ENCODE results near the gene NTHL1.
"Not testable (repeated sequence)": the region's sequence is repeated elsewhere in the genome, so short reads cannot be mapped to it uniquely, and the experiment has no call there.

NTHL1 gene

DNA sequence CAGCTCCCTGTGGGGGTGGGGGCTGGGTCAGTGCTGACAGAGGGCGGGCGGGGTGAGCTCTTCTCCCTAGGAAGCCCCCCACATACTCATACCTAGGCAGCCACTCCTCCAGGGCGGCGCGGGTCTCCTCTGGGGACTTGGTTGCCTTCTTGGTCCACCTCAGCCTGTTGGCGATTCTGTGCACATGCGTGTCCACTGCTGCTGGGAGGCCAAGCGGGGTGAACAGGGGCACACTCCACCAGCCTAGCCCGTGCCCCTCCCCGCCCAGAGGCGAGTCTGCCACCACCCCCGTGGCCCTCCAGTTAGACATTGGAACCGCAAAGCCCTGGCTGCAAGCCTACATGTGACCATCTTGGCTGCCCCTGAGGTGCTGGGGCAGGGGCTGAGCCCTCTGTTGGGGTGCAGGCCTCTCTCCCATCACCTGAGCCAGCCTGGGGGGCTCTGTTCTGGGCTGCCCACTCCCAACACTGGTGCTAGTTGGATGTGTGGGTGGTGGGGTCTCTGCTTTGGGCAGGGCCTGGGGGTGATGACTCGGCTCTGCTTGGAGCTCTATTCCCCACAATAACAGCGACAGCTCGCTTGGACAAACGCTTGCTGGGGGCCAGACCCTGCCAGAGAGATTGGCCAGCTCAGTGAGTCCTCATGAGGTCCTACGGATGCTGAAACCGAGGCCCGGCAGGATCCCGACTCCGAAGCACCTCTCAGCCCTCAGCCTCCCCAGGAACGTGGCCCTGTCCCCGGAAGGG lies 7.4 kb downstream of the NTHL1 start:
- no peak for DNase-seq

- DNase-seq, result no peak
These were observed 8.2 kb downstream of the NTHL1 start for GRCh38 chr16:2039274-2040031.

- no peak for DNase-seq
These were observed 9.0 kb downstream of the NTHL1 start for GRCh38 chr16:2038382-2039231.

DNA sequence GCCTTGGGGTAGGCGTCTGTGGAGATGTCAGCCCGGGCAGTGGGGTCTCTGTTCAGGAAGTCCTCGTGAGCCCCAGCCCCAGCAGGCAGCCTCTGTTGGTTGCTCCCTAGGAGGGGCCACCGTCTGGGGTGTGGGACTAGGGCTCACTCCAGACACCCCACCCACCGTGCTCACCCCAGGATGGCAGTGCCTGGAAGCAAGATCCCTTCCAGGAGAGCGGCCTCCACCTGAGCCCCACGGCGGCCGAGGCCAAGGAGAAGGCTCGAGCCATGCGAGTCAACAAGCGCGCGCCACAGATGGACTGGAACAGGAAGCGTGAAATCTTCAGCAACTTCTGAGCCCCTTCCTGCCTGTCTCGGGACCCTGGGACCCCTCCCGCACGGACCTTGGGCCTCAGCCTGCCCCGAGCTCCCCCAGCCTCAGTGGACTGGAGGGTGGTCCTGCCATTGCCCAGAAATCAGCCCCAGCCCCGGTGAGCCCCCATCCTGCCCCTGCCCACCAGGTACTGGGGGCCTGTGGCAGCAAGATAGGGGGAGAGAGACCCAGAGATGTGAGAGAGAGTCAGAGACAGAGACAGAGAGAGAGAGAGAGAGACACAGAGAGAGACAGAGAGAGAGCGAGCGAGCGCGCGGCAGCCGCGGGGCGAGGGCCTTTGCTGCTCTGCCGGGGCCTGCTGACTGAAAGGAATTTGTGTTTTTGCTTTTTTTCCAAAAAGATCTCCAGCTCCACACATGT lies 9.8 kb downstream of the NTHL1 start:
- no peak for DNase-seq

GRCh38 chr16:2037115-2037514 lies 10.5 kb downstream of the NTHL1 start:
- DNase-seq, result no peak

GRCh38 chr16:2036200-2036966 lies 11.3 kb downstream of the NTHL1 start:
- no peak for DNase-seq

DNA sequence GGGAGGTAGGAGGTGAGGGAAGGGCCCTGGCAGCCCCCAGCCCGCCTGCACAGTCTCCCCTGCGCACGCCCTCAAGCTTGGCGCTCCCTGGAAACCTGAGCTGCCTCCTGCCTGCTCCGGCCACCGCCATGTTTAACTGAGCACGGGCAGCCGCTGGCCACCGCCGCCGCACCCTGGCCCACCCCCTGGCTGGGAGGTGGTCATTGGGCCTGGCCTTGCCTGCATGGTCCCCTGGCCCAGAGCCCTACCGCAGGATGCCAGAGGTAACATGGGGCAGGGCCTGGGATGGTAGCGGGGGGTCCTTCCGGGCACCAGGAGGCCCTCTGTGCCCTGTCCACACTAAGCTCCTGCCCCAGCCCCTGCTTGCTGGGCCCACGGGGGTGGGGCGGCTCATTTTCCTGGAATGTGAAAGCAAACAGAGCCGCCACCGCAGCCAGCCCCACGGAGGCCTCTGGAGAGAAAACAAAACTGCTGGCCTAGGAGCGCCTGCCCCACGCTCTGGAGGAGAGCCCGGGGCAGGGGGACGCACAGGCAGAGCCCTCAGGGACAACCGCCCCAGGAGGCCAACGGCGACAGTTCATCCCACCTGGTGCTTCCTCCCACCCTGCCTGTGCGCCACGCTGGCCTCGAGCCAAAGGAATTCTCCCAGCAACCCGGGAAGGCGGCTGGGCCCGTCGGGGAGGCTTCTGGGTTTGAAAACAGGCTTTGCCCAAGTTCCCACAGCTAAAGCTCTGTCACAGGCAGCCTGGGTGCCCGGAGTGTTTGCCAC lies 12.0 kb downstream of the NTHL1 start:
- DNase-seq, result peak; percentile 76

DNA sequence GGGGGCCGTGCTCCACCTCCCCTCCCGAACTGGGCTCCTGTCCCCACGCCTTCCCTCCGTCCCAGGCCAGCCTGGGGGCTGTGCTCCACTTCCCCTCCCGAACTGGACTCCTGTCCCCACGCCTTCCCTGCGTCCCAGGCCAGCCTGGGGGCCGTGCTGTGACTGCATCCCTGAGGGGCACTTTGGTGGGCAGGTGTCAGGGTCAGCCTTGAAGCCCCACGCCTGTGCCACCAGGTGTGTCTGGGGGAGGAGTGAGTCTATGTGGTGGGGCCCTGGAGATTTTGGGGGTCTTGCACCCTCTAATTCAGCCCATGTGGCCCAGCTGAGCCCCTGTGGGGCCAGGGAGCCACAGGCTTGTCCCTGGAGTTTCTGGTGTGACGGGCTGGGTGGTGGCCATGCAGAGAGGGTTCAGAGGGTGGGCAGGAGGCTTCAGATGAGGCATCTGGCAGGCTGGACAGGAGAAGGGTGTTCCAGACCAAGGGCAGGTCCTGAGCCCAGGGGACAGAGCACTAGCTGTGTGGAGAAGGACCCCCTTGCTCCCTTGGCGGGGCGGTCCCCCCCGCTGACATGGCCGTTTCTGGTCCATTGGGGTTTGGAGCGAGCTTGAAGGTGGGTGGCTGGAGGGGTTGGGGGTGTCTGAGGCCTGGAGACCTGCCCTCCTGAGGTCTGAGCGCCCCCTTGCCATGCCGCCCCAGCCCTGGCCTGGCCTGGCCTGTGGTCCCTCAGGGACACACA lies 12.8 kb downstream of the NTHL1 start:
- no peak for DNase-seq

GRCh38 chr16:2033909-2034695 lies 13.5 kb downstream of the NTHL1 start:
- not testable (repeated sequence) for DNase-seq

DNA sequence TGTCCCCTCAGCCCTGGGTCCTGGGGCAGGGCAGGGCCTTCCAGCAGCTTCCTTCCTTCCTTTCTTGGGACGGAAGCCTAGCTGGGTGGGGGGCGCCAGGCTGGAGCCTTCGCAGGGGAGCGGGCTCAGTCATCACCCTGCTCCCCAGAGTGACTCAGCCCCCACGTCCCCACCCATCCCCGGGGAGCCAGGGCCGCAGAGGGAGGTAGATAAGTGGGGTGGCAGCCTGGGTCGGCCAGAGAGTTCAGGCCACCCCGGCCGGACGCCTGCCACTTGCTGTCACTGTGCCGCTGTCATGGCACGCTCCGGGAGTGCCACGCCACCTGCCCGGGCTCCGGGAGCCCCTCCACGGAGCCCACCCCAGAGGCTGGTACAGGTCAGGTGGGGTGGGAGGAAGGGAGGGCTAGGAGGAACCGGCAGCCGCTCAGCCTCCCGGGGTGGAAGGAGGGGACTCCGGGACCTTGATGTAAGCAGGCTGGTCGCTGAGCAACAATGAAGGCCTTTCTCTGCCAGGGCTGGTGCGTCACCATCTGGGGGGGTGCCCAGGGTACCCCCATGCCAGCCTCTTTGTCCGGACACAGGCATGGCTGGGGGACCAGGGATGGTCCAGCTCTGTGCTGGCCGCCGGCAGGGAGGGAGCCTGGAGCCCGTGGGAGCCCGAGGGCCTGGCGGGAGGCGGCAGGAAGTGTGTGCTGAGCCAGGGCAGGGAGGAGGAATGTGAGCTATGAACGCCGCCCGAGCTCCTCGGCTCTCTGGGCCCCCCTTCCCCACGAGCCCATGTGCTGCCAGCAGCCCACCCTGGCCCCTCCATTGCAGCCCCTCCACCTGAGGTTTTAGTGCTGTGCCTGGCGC lies 14.4 kb downstream of the NTHL1 start:
- DNase-seq, result peak; percentile 83

DNA sequence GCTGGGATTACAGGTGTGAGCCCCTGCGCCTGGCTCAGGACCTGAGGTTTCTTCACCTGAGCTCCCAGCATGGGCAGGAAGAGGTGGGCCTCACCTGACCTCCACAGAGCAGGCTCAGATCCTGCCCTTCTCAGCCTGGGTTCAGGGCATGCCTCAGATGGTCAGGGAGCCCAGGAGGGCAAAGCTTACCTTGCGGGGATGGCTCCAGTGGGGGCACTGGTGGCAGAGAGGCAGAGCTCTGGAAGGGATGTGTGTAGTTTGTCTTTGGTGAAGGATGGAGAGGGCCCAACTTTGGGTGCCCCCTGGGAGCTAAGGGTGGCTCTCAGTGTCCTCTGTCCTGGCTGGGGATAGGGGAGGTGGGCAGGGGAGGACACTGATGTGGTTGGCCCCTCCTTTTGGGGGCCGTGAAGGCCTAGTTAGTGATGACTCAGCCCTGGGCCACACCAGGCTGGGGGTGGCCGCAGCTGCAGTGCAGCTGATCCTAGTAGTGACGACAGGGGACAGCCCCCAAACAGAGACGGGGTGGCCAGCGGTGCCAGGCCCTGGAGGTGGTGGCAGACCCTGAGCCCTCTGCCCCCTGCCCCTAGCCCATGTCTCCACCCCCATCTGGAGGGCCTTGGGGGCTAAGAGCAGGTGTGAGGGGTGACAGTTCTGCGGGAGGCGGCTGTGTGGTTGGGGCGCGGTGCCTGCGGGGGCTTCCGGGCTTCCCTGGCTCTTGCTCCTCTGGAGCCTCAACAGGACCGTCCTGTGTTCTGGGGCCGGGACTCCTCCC lies 15.2 kb downstream of the NTHL1 start:
- DNase-seq, result no peak

DNA sequence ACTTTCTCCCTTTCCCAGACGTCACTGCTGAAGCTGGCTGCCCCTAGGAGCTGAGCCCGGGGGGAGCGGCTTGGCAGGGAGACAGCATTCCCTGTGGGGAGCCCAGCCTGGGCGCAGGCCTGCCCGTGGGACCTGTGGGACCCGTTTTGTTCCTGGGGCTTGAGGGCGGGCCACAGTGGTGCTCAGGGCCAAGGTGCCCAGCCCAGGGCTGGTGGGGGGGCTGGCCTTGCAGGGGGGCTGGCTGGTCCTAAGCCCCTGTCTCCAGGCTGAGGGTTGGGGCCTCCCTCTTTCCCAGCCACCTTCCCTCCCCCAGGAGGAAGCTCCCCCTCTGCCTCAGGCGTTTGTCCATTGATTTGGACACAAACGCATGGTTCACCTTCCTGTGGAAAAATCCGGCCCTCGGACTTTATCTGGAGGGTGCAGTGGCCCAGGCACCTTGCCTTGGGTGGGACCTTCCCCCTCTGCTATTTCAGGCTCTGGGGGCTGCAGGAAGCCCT lies 16.5 kb downstream of the NTHL1 start:
- DNase-seq, result no peak

DNA sequence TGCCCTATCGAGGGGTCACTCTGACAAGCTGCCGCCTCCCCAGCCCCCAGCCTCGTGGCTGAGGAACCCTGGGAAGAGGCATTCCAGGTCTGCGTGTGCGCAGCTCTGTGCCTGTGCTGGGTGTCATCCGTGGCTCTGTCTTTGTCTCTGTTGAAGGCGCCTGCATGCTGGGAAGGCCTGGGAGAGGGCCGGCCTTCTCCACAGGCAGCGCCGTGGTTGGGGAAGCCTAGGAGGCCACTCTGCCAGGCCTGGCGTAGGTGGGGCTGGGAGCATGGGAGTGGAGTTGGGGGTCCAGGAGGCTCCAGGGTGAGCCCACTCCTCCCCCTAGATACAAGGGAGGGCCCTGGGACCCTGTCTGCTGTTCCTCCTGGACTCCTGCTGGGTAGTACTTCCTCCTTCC lies 17.6 kb downstream of the NTHL1 start:
- no peak for DNase-seq

- no peak for DNase-seq
These were observed 18.3 kb downstream of the NTHL1 start for GRCh38 chr16:2029350-2029749.

DNA sequence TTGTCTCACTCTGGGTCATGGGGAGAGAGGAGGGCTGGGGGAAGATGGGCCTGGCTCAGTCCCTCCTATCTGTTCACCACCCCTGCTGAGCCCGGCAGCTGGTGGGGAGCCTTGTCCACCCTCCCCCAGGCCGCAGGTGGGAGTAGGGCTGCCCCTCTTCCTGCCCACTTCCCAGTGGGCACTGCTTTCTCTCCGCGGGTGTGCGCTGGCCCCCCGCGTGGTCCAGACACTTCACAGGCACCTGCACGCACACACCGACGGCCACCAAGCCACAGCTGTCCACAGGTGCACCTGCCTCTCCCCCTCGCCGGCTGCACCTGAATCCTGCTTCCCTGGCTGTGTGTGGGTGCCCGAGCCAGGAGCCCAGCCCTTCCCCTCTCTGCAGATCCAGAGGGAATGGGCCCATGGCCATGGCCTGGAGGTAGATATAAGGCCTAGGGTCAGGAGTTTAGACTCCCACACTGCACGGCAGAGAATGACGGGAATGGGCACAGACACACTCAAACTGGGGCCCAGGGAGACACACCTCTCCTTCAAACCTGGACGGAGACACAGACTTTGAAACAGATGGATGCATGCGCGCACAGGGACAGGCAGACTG lies 18.9 kb downstream of the NTHL1 start:
- DNase-seq, result no peak

GRCh38 chr16:2028146-2028545 lies 19.5 kb downstream of the NTHL1 start:
- no peak for DNase-seq
